GM10248 (cell line): Measurements from ENCODE around the gene CNTN4.

Source experiments
- CTCF ChIA-PET: fragments of 300-600 bp; sonication (Branson Sonifier 250); formaldehyde crosslinking; extraction: SDS; loops from one replicate; lab custom pipeline; 2021; ENCODE audit warnings: antibody characterized with exemption; lab: Yijun Ruan, JAX
- POLR2A ChIA-PET: fragments of 350-650 bp; sonication (Branson Sonifier 250); formaldehyde crosslinking; extraction: SDS; loops from one replicate; lab custom pipeline; 2020; ENCODE audit warnings: antibody characterized with exemption; lab: Yijun Ruan, JAX
- DNase-seq: peaks from one replicate; pipeline ENCODE4 v3.0.0; 2012; ENCODE audit errors: extremely low spot score
- TF ChIP-seq, protein P1 (sequence below): IDR thresholded peaks from 2 replicates; pipeline ENCODE4 v1.5.1; 2012; ENCODE audit warnings: mild to moderate bottlenecking, low read depth; ENCODE audit errors: extremely low read depth, missing control alignments, control extremely low read depth

CNTN4 gene

DNA sequence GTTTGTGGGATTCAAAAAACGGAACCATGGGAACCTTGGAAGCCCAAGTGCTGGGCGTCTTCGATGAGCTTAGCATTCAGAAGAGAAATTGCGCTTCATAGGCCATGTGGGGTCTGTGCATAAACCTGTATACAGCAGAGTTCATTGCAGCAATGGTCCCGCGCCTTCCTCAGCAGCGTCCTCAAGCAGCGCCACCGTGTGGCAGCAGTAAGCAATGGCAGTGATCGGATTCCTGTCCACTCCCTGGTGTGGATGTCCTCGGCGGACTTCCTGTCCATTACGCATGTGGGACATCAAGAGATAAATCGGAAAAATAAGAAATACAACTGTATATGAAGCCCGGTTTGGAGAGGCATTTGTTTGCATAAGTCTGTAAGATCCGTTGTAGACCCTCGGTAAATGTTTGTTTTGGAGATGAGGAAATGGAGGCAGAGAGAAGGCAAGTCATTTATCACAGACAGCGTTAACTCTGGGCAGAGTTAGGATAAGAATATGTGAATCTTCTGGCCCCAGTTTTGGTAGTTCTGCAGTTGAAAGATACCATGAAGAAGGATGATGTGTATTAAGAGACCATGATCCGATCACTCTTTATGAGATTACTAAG, 57.7 kb downstream of the CNTN4 start:
- TF ChIP-seq, protein P1, sequence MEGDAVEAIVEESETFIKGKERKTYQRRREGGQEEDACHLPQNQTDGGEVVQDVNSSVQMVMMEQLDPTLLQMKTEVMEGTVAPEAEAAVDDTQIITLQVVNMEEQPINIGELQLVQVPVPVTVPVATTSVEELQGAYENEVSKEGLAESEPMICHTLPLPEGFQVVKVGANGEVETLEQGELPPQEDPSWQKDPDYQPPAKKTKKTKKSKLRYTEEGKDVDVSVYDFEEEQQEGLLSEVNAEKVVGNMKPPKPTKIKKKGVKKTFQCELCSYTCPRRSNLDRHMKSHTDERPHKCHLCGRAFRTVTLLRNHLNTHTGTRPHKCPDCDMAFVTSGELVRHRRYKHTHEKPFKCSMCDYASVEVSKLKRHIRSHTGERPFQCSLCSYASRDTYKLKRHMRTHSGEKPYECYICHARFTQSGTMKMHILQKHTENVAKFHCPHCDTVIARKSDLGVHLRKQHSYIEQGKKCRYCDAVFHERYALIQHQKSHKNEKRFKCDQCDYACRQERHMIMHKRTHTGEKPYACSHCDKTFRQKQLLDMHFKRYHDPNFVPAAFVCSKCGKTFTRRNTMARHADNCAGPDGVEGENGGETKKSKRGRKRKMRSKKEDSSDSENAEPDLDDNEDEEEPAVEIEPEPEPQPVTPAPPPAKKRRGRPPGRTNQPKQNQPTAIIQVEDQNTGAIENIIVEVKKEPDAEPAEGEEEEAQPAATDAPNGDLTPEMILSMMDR: peak; percentile 67
- peak; percentile 15 for DNase-seq
- CTCF ChIA-PET: interaction anchor here (0.7 to 3.2 kb wide), 9 partner anchors 10 to 911 kb away, joined by 3 to 16 read pairs (median 3); no protein-coding TSS in a partner anchor
- POLR2A ChIA-PET: no interaction called here

DNA sequence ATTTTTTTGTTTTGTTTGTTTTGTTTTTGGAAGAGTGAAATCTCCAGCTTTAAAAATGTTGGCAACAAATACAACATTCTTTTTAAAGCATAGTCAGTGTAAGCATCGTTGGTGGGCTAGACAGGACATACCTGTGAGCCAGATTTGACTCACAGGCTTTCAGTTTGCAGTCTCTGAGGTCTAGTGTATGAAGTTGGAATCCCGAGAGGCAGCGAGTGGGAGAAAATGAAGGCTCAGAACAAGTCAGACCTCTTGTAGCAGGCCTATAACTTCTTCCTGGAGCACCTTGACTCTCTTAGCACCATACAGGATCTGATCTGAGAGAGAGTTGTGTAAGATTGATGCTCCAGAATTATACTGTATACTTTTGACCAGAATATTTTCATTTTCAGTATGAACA, 60.2 kb downstream of the CNTN4 start:
- ChIA-PET POLR2A (no interaction called here), CTCF (no interaction called here)
- TF ChIP-seq, protein P1: no peak
- DNase-seq: no peak

DNA sequence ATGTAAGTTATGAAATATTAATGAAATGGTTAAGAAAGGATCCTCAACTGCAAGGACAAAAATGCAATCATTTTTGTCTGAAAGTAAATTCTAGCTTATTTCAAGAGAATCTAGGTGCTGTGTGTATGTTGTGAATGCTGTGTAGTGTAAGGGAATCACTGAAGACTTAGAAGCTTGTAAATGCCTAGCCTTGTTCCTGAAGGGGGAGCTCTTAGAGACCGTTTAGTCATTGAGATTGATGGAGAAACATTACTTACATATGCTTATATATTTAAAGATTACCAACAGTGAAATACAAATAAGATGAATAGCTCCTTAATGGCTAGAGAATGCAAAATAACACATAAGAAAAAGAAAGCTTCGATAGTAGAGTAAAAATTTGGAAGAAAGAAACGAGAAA, 67.9 kb downstream of the CNTN4 start:
- TF ChIP-seq, protein P1: peak; percentile 4
- DNase-seq: no peak
- POLR2A ChIA-PET: no interaction called here
- CTCF ChIA-PET: interaction anchor here (0.7 to 2.9 kb wide), 6 partner anchors 9 to 35 kb away, joined by 3 to 16 read pairs (median 3); no protein-coding TSS in a partner anchor

DNA sequence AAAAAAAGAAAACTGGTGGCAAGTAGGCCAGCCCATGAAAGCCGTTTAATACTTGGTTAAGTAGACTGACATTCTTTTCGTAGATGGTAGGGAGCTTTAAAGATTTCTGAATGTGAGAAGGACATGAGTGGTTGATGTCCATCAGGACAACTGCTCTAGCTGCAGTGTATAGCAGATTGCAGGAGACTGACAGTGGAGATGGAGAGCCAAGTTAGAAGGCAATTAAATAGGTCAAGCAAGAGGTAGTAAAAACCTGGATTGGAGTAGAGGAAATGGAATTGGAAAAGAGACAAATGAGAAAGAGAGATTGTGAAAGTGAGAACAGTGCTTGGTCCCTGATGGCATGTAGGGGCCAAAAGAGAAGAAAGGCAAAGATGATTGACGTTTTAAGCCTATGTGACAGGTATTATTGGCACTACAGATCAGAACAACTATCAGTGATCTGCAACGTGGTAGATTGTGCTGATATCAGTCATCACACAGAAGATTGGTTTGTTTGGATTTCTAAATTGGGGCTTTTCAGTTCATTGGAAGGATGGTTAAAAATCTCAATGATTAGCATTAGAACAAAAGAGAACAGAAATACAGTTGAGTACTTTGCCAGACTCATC, 74.0 kb downstream of the CNTN4 start:
- ChIA-PET POLR2A (no interaction called here), CTCF (no interaction called here)
- TF ChIP-seq, protein P1: no peak
- DNase-seq: no peak

DNA sequence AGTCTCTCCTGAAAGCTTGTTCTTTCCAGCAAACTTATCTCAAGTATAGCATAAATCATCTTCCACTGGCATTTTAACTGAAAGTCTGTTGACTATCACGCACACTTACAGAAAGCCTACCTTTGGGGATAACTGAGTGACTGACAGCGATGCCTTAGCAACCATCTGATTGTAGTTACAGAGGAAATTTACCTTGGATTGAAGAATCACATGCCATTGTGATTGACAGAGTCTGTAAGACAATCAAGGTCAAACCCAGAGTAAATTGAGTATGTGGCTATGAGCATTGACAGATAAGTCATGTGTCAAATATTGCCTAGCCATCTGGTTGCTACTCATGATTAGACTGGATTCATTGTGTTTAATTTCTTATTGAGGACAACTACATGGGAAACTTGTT, 82.0 kb downstream of the CNTN4 start:
- ChIA-PET CTCF (no interaction called here), POLR2A (no interaction called here)
- no peak for DNase-seq
- TF ChIP-seq, protein P1: no peak

DNA sequence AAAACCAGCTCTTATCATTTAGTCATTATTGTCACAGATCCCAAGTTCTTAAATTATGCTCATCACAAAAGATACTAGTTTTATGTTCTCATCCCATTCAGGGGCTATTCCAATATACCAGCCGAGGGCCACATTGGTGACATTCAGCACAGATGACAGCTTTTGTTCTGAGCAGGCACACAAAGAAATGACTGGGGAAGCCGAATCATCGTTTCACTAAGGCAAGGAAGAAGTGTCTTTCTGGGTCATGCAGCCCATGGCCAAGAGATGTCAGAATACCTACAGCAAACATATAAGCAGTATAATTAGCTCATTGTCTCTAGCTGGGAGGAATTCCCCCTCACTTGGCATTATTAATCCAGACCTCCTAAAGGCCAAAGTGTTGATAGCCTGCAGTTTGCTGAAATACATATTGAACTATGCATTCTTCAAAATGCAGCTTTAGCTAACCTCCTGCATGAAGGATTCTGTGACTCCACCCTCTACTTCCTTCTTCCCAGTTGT, 100.2 kb downstream of the CNTN4 start:
- ChIA-PET POLR2A (no interaction called here), CTCF (no interaction called here)
- TF ChIP-seq, protein P1: no peak
- DNase-seq: no peak
